Kidney tubule cell (primary cell): ENCODE measurements around the gene TRIM77.
"Not testable (repeated sequence)": the region's sequence is repeated elsewhere in the genome, so short reads cannot be mapped to it uniquely, and the experiment has no call there.

Source experiments
- DNase-seq: peaks from one replicate; pipeline ENCODE4 v3.0.0-alpha.2; 2018; ENCODE audit warnings: low spot score

Gene TRIM77, protein sequence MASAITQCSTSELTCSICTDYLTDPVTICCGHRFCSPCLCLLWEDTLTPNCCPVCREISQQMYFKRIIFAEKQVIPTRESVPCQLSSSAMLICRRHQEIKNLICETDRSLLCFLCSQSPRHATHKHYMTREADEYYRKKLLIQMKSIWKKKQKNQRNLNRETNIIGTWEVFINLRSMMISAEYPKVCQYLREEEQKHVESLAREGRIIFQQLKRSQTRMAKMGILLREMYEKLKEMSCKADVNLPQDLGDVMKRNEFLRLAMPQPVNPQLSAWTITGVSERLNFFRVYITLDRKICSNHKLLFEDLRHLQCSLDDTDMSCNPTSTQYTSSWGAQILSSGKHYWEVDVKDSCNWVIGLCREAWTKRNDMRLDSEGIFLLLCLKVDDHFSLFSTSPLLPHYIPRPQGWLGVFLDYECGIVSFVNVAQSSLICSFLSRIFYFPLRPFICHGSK

GRCh38 chr11:89709999-89710398, at the start of gene TRIM77:
TRIM77 (plus strand) TSS chr11:89710299; CDS start chr11:89710299, 0 bp downstream.
- DNase-seq = not testable (repeated sequence)

- DNase-seq = no peak
Observed at GRCh38 chr11:89667001-89667400, 43.1 kb upstream of the TRIM77 start.

- not testable (repeated sequence) for DNase-seq
Observed at GRCh38 chr11:89668158-89668557, 41.9 kb upstream of the TRIM77 start.

DNA sequence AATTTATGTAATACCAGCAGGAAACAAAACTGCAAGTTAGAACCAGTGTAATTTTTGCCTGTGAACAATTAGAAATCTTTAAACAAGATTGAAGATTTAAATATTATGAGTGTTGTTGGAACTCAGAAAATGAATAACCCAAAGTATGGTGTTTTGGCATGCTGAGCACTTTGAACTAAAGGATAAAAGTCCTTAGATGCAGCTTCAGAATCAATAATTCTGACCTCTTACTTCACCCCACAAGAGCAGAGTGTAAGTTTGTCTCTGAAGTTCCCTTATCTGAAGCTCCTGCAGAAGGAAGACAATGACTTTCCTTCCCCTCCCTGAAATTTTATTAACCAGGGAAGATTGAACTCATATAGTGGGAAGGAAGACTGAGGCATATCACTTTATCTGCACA, 40.5 kb upstream of the TRIM77 start:
- DNase-seq = not testable (repeated sequence)

DNA sequence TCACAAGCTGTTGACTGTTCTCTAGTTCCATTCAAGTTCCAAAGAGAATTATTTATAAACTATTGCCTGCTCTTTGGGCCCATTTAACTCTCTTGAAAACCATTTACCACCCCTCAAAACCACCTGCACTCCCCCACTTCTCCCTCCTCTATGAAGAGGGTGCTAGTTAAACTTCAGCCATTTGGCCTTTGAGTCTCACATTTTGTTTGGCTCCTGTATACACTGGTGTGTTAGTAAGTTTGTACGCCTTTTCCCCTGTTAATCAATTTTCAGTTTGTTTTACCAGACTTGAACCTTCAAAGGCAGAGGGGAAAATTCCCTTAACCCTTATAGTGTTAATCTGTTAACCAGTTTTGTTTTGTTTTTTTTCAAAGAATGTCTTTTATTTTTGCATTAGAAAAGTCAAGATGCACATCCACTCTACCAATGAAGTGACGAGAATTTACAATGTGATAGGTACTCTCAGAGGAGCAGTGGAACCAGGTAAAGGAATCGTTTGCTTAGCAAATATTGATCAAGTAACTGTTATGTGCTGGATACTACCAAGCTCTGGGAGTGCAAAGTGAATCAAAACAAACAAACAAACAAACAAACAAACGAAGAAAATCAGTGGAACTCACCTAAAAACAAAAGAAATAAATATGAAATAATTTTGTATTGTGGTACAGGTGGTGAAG, 40.0 kb upstream of the TRIM77 start:
- DNase-seq = not testable (repeated sequence)

DNA sequence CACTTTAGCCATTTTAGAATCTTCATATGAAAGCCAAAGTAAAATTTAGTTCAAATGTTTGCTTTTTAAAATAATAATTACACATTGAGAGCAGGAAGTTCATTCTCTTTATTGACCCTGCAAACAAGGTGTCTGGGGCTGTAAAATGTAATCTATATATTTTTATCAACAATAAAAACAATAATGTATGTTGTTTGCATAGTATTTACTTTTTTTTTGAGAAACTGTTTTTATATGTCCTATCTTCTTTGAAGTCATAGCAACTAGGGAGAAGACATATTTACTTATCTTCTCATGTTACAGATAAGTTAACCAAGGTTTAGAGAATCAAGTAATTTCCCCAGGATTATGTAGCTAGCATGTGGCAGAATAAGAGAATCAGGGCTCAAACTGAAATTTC, 37.6 kb upstream of the TRIM77 start:
- DNase-seq = not testable (repeated sequence)

GRCh38 chr11:89673380-89673779, 36.7 kb upstream of the TRIM77 start:
- not testable (repeated sequence) for DNase-seq

GRCh38 chr11:89675383-89675782, 34.7 kb upstream of the TRIM77 start:
- DNase-seq = not testable (repeated sequence)

GRCh38 chr11:89675948-89676347, 34.2 kb upstream of the TRIM77 start:
- not testable (repeated sequence) for DNase-seq

- not testable (repeated sequence) for DNase-seq
Observed at GRCh38 chr11:89707080-89707479, 3.0 kb upstream of the TRIM77 start.

DNA sequence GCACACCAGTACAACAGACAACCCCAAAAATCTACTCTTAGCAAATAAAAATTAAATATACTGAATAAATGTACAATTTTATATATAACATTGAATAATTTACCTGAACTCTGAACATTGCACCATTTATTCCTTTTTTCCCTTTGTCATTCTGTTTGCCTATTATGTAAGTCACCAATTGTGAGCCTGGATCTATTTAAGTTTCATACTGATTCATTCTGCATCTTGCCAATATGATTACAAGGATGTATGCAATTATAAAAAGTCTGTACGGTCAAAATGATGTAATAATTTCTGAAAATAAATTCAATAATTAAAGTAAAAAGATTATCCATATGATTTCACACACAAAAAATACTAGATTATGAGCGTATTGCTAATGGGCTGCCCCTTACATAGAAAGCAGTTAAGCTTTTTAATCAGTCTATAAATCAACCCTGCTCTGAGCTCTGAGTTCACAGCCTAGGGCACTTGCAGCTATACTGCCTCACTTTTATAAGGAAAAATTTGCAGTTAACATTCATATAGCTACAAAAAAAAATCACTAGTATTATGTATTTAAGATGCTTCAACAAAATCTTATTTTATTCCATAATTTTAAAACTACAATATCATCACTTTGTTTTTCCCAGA, 14.9 kb downstream of the TRIM77 start:
- not testable (repeated sequence) for DNase-seq

GRCh38 chr11:89730215-89730614, 20.1 kb downstream of the TRIM77 start:
- not testable (repeated sequence) for DNase-seq

- no peak for DNase-seq
Observed at GRCh38 chr11:89736566-89736965, 26.5 kb downstream of the TRIM77 start.

DNA sequence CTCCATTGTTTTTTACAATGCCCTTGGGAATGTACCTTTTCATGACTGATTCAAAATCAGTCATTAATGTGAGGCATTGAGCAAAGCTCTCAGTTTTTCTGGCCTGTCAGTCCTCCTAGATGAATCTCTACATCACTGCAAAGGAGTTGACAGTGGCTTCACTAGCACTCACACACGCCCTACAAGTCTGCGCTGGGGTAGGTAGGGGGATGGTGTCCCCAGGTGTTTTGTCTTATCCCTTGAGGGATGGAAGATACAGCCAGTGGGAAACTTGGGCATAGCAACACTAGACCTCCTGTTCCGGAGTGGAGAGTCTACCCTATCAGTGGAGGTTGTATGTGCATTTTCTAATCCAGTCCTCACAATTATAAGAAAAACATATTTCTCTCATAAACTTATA, 27.0 kb downstream of the TRIM77 start:
- DNase-seq = no peak

DNA sequence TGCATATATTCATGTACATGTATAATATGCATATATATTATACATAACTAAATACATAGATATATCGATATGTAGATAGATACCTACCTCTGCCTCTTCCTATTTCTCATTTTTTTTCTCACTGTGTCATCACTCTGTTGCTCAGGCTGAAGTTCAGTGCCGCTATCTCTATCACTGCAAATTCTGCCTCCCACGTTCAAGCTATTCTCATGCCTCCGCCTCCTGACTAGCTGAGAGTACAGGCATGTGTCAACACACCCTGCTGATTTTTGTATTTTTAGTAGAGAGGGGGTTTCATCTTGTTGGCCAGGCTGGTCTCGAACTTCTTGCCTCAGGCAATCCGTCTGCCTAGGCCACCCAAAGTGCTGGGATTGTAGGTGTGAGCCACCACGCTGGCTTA, 31.3 kb downstream of the TRIM77 start:
- not testable (repeated sequence) for DNase-seq

DNA sequence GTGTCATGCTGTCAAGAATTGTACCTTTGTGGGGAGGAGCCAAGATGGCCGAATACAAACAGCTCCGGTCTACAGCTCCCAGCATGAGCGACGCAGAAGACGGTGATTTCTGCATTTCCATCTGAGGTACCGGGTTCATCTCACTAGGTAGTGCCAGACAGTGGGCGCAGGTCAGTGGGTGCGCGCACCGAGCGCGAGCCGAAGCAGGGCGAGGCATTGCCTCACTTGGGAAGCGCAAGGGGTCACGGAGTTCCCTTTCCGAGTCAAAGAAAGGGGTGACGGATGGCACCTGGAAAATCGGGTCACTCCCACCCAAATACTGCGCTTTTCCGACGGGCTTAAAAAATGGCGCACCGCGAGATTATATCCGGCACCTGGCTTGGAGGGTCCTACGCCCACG, 34.1 kb downstream of the TRIM77 start:
- DNase-seq = not testable (repeated sequence)

DNA sequence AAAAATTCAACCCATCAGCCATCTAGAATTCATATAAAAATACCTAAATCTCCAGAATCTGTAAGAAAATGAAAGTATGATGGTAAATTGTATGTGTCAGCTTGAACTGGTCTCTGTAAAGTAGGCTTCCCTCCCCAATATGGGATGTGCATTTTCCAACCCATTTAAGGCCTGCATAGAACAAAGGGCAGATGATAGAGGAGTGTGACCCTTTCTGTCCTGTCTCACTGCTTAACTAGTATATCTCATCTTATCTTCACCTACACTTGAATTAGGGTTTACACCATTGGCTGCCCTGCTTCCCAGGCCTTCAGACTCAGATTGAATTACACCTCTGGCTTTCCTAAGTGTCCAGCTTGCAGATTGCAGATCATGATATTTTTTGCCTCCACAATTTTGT, 40.7 kb downstream of the TRIM77 start:
- DNase-seq = not testable (repeated sequence)
